ENCODE data around the gene CNNM1.

DNA sequence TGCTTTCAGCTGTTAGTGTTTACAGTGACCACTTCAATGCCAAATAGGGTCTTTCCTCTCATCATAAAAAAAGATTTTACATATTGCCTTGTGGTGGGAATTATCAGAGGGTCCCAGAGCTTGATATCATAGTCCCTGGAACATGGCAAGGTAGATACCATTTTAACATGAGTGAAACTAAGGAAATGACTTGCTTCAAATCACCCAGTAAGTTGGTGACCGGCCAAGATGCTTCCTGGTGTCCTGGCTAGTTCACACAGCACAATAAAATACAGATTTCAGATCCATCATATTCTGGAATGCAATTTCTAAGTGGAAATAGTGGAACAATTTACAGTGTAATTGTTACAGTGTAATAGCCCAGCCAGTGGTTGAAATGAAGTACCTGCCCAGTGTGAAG lies 36.6 kb downstream of the CNNM1 start:
- TF ChIP-seq, protein P1, sequence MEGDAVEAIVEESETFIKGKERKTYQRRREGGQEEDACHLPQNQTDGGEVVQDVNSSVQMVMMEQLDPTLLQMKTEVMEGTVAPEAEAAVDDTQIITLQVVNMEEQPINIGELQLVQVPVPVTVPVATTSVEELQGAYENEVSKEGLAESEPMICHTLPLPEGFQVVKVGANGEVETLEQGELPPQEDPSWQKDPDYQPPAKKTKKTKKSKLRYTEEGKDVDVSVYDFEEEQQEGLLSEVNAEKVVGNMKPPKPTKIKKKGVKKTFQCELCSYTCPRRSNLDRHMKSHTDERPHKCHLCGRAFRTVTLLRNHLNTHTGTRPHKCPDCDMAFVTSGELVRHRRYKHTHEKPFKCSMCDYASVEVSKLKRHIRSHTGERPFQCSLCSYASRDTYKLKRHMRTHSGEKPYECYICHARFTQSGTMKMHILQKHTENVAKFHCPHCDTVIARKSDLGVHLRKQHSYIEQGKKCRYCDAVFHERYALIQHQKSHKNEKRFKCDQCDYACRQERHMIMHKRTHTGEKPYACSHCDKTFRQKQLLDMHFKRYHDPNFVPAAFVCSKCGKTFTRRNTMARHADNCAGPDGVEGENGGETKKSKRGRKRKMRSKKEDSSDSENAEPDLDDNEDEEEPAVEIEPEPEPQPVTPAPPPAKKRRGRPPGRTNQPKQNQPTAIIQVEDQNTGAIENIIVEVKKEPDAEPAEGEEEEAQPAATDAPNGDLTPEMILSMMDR (IDR thresholded peaks at IDR 0.05): no peak
- no peak for TF ChIP-seq POLR2A (IDR thresholded peaks at IDR 0.05)
